OCI-LY7 (cell line): ENCODE measurements around the gene INHA.

ENCODE experiments used
- CTCF ChIP-seq: fragments of 200-600 bp; sonication (generic); conservative IDR thresholded peaks from 2 replicates; pipeline ENCODE4 v1.5.1; 2014; ENCODE audit warnings: mild to moderate bottlenecking, antibody characterized with exemption, low read length, moderate library complexity, mixed read lengths
- EZH2phosphoT487 ChIP-seq: fragments of 200-600 bp; sonication (generic); IDR thresholded peaks from 2 replicates; pipeline ENCODE4 v1.6.1; 2018; ENCODE audit warnings: low read depth, borderline replicate concordance, mild to moderate bottlenecking, mixed run types, antibody characterized with exemption, low read length, moderate library complexity, mixed read lengths

GRCh38 chr2:219576505-219577388 is 4.6 kb downstream of the INHA start:
- no peak for TF ChIP-seq CTCF
- TF ChIP-seq EZH2phosphoT487, result no peak
